Measurements from ENCODE around the gene AP3B1. TPM values are rescaled to one million over a fixed set of nuclear protein-coding genes. Genes with fewer than 3 reads are reported as not detected.

The AP3B1 gene
- total RNA-seq, 2 experiments from 2014 or later: 41.2 to 55.7 TPM

DNA sequence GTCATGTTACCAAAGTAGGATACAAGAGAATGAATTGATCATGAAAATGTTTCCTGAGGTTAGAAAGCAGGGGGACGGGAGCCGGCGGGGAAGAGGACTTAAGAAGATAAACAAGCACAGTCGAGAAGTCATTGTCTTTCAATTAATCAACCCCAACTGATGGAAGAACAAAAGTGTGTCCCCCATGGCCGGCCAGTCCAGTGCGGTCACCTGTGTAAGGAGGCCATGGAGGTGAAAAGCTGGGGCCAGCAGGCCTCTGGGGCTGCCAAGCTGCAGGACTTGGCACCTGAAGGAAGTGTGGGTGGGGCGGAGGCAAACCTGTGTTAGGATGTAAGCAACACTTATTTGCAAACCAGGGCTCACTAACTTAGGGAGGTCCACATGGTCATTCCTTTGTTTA, 295.1 kb downstream of the AP3B1 start:
- ChIA-PET POLR2A (no interaction called here), CTCF (no interaction called here)
- DNase-seq: no peak
- Mint-ChIP-seq H3K4me1 (no peaks in the 10 kb centered on the region), H3K4me3 (no peak overlapping the region), H3K36me3 (ENCODE audit: low read depth) (peaks cover 17% of the 10 kb centered on the region), H3K27me3 (no peaks in the 10 kb centered on the region), H3K9me3 (ENCODE audit: low read depth) (no peaks in the 10 kb centered on the region), H3K27ac (no peak overlapping the region)
- no peak for ATAC-seq
- intact Hi-C loops (cut with DNase I, micrococcal nuclease): no loop called here

DNA sequence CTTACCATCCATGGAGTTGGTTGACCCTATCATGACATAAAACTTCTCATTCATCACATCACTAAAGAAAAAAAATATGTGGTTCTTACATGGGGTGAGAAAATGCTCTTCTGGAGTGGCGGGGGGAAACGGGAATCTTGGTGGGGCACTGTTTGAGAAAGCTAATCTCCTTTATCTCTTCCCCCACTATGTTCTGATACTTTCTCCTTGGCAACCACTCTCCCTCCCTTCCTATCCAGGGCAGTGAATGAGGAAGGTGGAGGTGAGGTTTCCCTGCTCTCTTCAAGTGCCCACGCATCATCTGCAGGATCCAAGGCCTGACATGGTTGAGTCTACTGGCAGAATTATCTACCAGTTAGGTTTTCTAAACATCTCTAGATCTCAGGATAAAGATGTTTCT, 297.6 kb downstream of the AP3B1 start:
- intact Hi-C loops (cut with DNase I, micrococcal nuclease): no loop called here
- no peaks in the 10 kb centered on the region for H3K27me3 Mint-ChIP-seq
- CTCF ChIA-PET: no interaction called here

DNA sequence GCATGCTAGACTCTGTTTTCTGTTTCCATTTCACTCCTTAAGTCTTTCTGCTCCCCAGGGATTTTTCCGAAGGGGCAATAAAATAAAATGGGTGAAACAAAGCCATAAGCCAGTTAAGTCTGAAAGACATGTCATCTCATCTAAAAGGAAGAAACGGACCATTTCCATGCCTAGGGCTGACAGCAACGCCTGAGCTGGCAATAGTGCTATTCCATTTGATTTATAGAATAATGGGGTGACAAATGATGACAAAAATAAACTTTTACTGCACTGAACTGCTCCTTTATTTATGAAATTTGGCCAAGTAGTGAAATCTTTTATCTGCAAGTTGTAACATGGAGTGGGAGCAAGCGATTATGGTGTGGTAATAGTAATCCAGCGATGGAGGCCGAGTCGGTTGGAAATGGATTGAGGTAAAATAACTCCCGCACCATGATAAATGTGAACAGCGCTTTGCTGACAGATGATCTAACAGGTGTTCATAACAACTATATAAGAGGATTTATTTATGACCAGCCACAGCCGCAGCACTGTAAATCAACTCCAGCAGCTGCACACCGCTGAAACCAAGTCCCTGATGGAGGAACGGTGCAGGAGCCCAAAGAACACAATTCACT, 298.6 kb downstream of the AP3B1 start:
- no peak overlapping the region for H3K27ac Mint-ChIP-seq
- peaks cover 9% of the 10 kb centered on the region for H3K36me3 Mint-ChIP-seq (ENCODE audit: low read depth)
- ATAC-seq (no peak), DNase-seq (no peak)
- H3K4me3 Mint-ChIP-seq: no peak overlapping the region
- H3K4me1 Mint-ChIP-seq: no peaks in the 10 kb centered on the region
- CTCF ChIA-PET: no interaction called here
- H3K9me3 Mint-ChIP-seq (ENCODE audit: low read depth): no peaks in the 10 kb centered on the region
- H3K27me3 Mint-ChIP-seq: no peaks in the 10 kb centered on the region
- POLR2A ChIA-PET: no interaction called here
- intact Hi-C loops (cut with DNase I, micrococcal nuclease): no loop called here

More for the DNA sequence above, 297.6 kb downstream of the AP3B1 start:
- H3K4me1 Mint-ChIP-seq: no peaks in the 10 kb centered on the region
- ATAC-seq (no peak), DNase-seq (no peak)
- H3K4me3 Mint-ChIP-seq: no peak overlapping the region
- peaks cover 13% of the 10 kb centered on the region for H3K36me3 Mint-ChIP-seq (ENCODE audit: low read depth)
- H3K27ac Mint-ChIP-seq: no peak overlapping the region
- H3K9me3 Mint-ChIP-seq (ENCODE audit: low read depth): no peaks in the 10 kb centered on the region
- POLR2A ChIA-PET: no interaction called here

DNA sequence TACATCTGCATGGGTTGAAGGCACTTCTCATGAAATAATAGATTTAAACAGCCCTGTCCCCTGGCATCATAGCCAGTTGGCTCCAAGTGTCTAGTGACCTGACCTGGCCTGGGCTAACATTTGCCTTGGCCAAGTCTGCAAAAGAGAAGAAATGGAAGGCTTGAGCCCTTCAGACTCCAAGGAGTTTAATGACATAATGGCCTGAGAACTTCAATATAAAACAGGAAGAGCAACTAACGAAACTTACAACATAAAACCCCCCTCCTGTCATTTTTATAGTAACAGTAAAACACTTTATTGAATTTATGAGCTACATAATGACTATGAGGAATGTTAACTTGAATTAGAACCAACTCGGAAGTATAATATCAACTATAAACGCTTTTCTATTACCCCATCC, 299.6 kb downstream of the AP3B1 start:
- ChIA-PET CTCF (no interaction called here), POLR2A (no interaction called here)
- H3K27ac Mint-ChIP-seq: no peak overlapping the region
- peaks cover 6% of the 10 kb centered on the region for H3K36me3 Mint-ChIP-seq (ENCODE audit: low read depth)
- DNase-seq: no peak
- ATAC-seq: no peak
- H3K4me3 Mint-ChIP-seq: no peak overlapping the region
- intact Hi-C loops (cut with DNase I, micrococcal nuclease): no loop called here
- no peaks in the 10 kb centered on the region for H3K4me1 Mint-ChIP-seq
- no peaks in the 10 kb centered on the region for H3K9me3 Mint-ChIP-seq (ENCODE audit: low read depth)
- H3K27me3 Mint-ChIP-seq: no peaks in the 10 kb centered on the region

DNA sequence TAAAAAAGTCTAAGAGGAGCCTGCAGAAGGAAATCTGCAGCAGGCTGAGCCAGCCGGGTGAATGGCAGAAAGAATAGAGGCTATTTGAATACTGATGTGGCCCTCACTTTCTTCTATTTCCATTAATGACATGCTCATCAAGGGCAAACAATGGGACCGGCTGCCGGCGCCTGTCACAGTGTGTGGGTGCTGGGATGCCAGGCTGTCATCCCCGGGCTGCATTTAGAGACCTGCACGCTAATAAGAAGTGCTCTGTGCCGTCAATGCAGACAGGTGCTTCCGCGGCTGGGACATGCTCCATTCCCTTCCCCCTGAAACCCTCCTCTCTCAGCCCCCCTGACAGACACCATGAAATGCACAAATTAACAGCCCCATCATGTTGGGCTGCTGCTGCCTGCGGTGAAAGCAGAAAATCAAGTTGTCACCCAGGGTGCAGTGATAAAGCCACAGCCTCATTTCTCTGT, 300.6 kb downstream of the AP3B1 start:
- H3K36me3 Mint-ChIP-seq (ENCODE audit: low read depth): peaks cover 2% of the 10 kb centered on the region
- no peak overlapping the region for H3K27ac Mint-ChIP-seq
- no peaks in the 10 kb centered on the region for H3K27me3 Mint-ChIP-seq
- no peaks in the 10 kb centered on the region for H3K9me3 Mint-ChIP-seq (ENCODE audit: low read depth)
- ATAC-seq (no peak), DNase-seq (no peak)
- H3K4me1 Mint-ChIP-seq: no peaks in the 10 kb centered on the region
- intact Hi-C loops (cut with DNase I, micrococcal nuclease): no loop called here
- H3K4me3 Mint-ChIP-seq: no peak overlapping the region
- ChIA-PET POLR2A (no interaction called here), CTCF (no interaction called here)

DNA sequence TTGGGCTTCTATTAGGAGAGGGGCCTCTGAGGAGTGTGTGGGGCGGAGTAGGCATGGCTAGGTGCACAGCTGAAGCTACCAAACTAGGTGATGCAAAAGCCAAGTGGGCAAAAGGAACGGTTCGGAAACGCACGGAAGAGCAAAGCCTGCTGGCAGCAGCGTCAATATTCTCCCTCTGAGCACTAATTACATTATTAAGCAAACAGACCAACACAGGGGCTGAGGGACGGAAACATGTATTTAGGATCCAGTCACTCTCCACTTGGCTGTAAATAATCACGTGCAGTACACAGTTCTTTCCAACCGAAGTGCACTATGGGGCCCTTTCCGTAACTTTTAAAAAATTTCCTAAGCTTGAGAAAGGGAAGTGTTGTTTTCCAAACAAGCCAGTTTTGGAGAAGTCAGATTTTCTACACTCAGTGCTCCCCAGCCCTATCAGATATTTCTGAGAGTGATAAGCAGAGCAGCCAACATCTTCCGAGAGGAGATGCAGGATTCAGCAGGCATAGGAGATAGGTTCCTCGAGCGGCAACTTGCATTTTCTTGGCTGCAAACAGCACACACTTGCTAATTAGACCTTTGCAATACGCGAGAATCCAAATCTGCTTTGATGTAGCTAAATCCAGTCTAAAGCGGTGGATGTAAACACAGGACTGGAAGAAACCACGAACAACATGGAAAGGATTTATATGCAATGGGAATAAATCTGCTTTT, 301.2 kb downstream of the AP3B1 start:
- intact Hi-C loops (cut with DNase I, micrococcal nuclease): no loop called here
- H3K27ac Mint-ChIP-seq: no peak overlapping the region
- POLR2A ChIA-PET: no interaction called here
- CTCF ChIA-PET: no interaction called here
- H3K27me3 Mint-ChIP-seq: no peaks in the 10 kb centered on the region
- DNase-seq: no peak
- ATAC-seq: no peak
- no peaks in the 10 kb centered on the region for H3K9me3 Mint-ChIP-seq (ENCODE audit: low read depth)
- no peaks in the 10 kb centered on the region for H3K4me1 Mint-ChIP-seq
- no peak overlapping the region for H3K4me3 Mint-ChIP-seq
- H3K36me3 Mint-ChIP-seq (ENCODE audit: low read depth): peaks cover 2% of the 10 kb centered on the region

DNA sequence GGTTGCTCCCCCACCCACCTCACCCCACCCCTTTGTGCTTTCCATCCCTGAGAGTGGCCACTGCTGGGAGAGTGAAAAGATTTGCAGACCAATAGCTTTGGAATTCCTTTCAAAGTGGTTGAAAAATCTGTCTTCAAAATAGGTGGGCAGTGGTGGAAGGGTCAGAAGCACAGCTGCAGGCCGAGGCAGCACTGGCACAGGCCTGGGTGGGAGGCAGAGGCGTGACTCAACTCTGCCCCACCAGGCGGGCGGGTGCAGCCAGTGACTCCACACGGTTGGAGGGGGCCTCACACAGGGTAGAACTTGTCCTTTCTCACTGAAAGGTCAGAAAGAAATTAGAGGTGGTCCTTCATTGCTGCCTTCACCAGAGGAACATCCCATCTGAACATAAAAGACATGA, 303.4 kb downstream of the AP3B1 start:
- intact Hi-C loops (cut with DNase I, micrococcal nuclease): no loop called here
- ChIA-PET CTCF (interaction anchor here (0.6 kb wide), 1 partner anchor 146 kb away, joined by 4 read pairs; no protein-coding TSS in a partner anchor), POLR2A (no interaction called here)
- no peaks in the 10 kb centered on the region for H3K9me3 Mint-ChIP-seq (ENCODE audit: low read depth)
- no peak overlapping the region for H3K4me3 Mint-ChIP-seq
- no peak for DNase-seq
- H3K36me3 Mint-ChIP-seq (ENCODE audit: low read depth): no peaks in the 10 kb centered on the region
- no peak for ATAC-seq
- H3K4me1 Mint-ChIP-seq: no peaks in the 10 kb centered on the region
- no peak overlapping the region for H3K27ac Mint-ChIP-seq
- no peaks in the 10 kb centered on the region for H3K27me3 Mint-ChIP-seq

DNA sequence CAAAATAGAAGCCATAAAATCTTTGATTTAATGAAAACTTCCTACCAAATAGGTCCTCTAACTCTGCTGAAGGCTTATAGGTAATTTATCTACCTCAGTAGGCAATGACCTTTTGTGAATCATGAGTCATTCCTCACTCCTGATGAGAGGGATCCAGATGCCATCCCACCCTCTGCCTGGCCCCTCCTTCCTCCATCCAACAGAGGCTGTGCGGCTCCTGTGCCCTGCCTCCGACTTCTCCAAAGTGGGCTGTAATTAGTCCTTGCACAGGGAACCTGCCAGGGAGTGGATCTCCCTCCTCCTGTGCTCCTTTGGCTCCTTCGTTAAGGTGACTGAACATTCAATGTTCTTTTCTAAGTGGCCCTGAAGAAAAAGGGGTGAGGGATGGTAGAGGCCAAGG, 304.5 kb downstream of the AP3B1 start:
- intact Hi-C loops (cut with DNase I, micrococcal nuclease): no loop called here
- H3K27me3 Mint-ChIP-seq: no peaks in the 10 kb centered on the region
- ATAC-seq: no peak
- no peak overlapping the region for H3K4me3 Mint-ChIP-seq
- no peak overlapping the region for H3K27ac Mint-ChIP-seq
- no peaks in the 10 kb centered on the region for H3K36me3 Mint-ChIP-seq (ENCODE audit: low read depth)
- ChIA-PET POLR2A (no interaction called here), CTCF (no interaction called here)
- H3K9me3 Mint-ChIP-seq (ENCODE audit: low read depth): no peaks in the 10 kb centered on the region
- DNase-seq: no peak
- H3K4me1 Mint-ChIP-seq: no peaks in the 10 kb centered on the region

DNA sequence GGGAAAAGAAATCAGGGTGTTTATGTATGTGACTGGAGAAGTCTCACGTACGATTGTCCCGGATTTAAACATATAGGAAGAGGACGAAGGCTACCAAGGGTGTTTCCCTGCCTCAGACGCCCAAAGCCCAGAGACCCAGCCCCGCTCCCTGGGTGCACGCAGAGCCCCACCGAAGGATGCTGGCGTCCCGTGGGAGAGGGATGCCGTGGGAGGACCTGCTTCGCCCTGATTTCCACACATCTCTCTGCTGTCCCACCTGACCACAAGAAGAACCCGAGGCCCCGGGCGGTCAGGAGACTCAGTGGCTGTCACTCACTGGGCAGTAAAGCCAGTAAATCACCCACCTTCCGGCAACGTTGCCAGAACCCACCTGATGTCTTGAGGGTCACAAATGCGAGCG, 306.5 kb downstream of the AP3B1 start:
- intact Hi-C loops (cut with DNase I, micrococcal nuclease): no loop called here
- POLR2A ChIA-PET: no interaction called here
- no peaks in the 10 kb centered on the region for H3K4me1 Mint-ChIP-seq

DNA sequence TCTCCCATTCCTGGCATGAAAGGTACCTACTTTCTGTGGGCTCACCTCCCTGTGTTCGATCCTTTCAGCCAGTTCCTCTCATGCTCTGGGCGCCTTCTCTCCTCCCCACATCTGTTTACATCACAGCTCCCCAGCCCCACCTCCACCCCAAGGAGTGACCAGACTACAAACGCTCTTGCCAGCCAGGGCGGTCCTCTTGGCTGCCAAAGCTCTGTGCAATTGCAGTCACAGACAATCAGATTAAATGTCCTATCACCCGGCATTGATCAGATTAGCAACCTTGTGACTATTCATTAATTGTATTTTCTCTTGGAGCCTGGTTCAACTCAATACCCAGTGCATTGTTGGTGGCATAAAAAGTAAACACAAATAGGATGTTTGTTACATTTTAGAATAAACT, 307.2 kb downstream of the AP3B1 start:
- Mint-ChIP-seq H3K27ac (no peak overlapping the region), H3K27me3 (no peaks in the 10 kb centered on the region), H3K4me1 (no peaks in the 10 kb centered on the region), H3K9me3 (ENCODE audit: low read depth) (no peaks in the 10 kb centered on the region), H3K36me3 (ENCODE audit: low read depth) (no peaks in the 10 kb centered on the region), H3K4me3 (no peak overlapping the region)
- DNase-seq: no peak
- ChIA-PET POLR2A (no interaction called here), CTCF (no interaction called here)
- intact Hi-C loops (cut with DNase I, micrococcal nuclease): no loop called here
- ATAC-seq: no peak

More for the DNA sequence above, 306.5 kb downstream of the AP3B1 start:
- ATAC-seq: no peak
- no peak for DNase-seq
- Mint-ChIP-seq H3K9me3 (ENCODE audit: low read depth) (no peaks in the 10 kb centered on the region), H3K36me3 (ENCODE audit: low read depth) (no peaks in the 10 kb centered on the region), H3K4me3 (no peak overlapping the region), H3K27me3 (no peaks in the 10 kb centered on the region), H3K27ac (no peak overlapping the region)
- CTCF ChIA-PET: no interaction called here

DNA sequence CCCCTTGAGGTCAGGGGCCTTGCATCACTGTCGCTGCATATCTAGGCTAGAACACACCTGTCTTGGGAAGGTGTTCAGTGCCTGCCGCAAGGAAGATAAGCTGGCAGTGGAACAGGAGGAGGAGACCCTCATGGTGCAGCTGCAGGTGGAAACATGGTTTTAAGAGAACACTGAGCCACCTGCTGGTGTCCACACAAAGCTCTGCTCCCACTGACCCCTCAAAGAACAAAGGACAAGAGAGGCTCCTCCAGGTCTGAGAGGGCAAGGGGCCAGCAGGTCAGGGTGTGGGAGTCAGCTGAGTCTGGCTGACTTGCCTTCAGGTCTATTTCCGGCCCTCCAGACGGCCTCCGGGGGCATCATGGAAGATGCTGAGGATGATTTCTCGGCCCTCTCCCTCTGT, 308.2 kb downstream of the AP3B1 start:
- no peaks in the 10 kb centered on the region for H3K27me3 Mint-ChIP-seq

DNA sequence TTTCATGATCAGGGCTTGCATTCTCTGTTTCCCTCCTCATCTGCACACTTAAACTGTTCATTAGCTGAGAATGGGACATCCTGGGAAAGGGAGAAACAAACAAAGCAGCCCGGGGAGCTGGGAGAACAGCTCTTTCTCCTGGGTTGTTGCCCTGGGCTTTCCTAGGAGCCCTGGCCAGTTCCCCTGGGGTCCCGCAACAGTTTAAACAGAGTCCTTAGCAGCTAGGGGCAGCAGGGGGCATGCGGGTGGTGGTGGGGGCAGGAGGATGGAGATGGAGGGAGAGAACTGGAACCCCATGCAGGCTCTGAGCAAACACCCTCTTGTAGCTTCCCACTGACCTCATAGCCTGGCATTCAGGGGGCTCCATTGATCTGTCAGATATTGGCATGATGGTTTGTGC, 309.3 kb downstream of the AP3B1 start:
- Mint-ChIP-seq H3K36me3 (ENCODE audit: low read depth) (no peaks in the 10 kb centered on the region), H3K9me3 (ENCODE audit: low read depth) (no peaks in the 10 kb centered on the region), H3K27me3 (peaks cover 3% of the 10 kb centered on the region), H3K27ac (no peak overlapping the region), H3K4me3 (no peak overlapping the region), H3K4me1 (no peaks in the 10 kb centered on the region)
- ChIA-PET CTCF (no interaction called here), POLR2A (interaction anchor here (0.6 kb wide), 1 partner anchor 103 kb away, joined by 7 read pairs; no protein-coding TSS in a partner anchor)
- intact Hi-C loops (cut with DNase I, micrococcal nuclease): no loop called here
- no peak for ATAC-seq
- no peak for DNase-seq

More for the DNA sequence above, 308.2 kb downstream of the AP3B1 start:
- Mint-ChIP-seq H3K36me3 (ENCODE audit: low read depth) (no peaks in the 10 kb centered on the region), H3K4me3 (no peak overlapping the region), H3K9me3 (ENCODE audit: low read depth) (no peaks in the 10 kb centered on the region), H3K27ac (no peak overlapping the region), H3K4me1 (no peaks in the 10 kb centered on the region)
- DNase-seq (no peak), ATAC-seq (no peak)
- CTCF ChIA-PET: no interaction called here
- POLR2A ChIA-PET: no interaction called here
- intact Hi-C loops (cut with DNase I, micrococcal nuclease): no loop called here
